Endodermal cell (in vitro differentiated cells): ENCODE data around the gene FBXL7. TPM values are rescaled to one million over a fixed set of nuclear protein-coding genes. Genes with fewer than 3 reads are reported as not detected.

Experiments used
- DNase-seq: peaks from one replicate; pipeline ENCODE4 v3.0.0-alpha.2; 2017
- H3K27ac ChIP-seq: 2 replicates; pipeline ENCODE4 v1.5.1; 2013; ENCODE audit warnings: mild to moderate bottlenecking, low read depth, low read length, moderate library complexity
- H3K27me3 ChIP-seq: 2 replicates; pipeline ENCODE4 v1.6.1; 2013; ENCODE audit warnings: mild to moderate bottlenecking, low read length, moderate library complexity; ENCODE audit not compliant: insufficient read depth, control insufficient read depth, poor library complexity, severe bottlenecking
- H3K36me3 ChIP-seq: 2 replicates; pipeline ENCODE4 v1.7.0; 2013; ENCODE audit warnings: mild to moderate bottlenecking, low read length, moderate library complexity; ENCODE audit not compliant: control insufficient read depth, insufficient read depth
- H3K4me1 ChIP-seq: one replicate; pipeline ENCODE4 v1.7.0; 2013; ENCODE audit warnings: low read length; ENCODE audit not compliant: control insufficient read depth, insufficient read depth
- H3K4me3 ChIP-seq: 2 replicates; pipeline ENCODE4 v1.5.1; 2013; ENCODE audit warnings: mild to moderate bottlenecking, low read length, moderate library complexity
- H3K9ac ChIP-seq: 2 replicates; pipeline ENCODE4 v1.6.1; 2013; ENCODE audit warnings: mild to moderate bottlenecking, low read length, moderate library complexity; ENCODE audit not compliant: poor library complexity, severe bottlenecking; ENCODE audit errors: extremely low read depth
- H3K9me3 ChIP-seq: 2 replicates; pipeline ENCODE4 v1.6.1; 2013; ENCODE audit warnings: mild to moderate bottlenecking, low read length, moderate library complexity; ENCODE audit not compliant: control insufficient read depth
- H3K27ac Mint-ChIP-seq: 2 replicates; pipeline ENCODE4 v1.8.0; 2020; ENCODE audit warnings: mixed read lengths
- H3K27me3 Mint-ChIP-seq: 2 replicates; pipeline ENCODE4 v1.8.0; 2021; ENCODE audit warnings: mild to moderate bottlenecking, mixed read lengths; ENCODE audit not compliant: insufficient read depth
- H3K36me3 Mint-ChIP-seq: 2 replicates; pipeline ENCODE4 v1.8.0; 2020; ENCODE audit warnings: low read depth, mixed read lengths
- H3K4me1 Mint-ChIP-seq: 2 replicates; pipeline ENCODE4 v1.8.0; 2020; ENCODE audit warnings: mixed read lengths
- H3K4me3 Mint-ChIP-seq: 2 replicates; pipeline ENCODE4 v1.8.0; 2020; ENCODE audit warnings: mild to moderate bottlenecking, moderate library complexity, mixed read lengths
- H3K9me3 Mint-ChIP-seq: 2 replicates; pipeline ENCODE4 v1.8.0; 2020; ENCODE audit warnings: mild to moderate bottlenecking, mixed read lengths
- WGBS, 2 experiments: methylation state at CpG; one replicate each; pipeline versions ENCODE4 v1.1.5 to v1.1.7; 2013; ENCODE audit warnings: missing lambda C conversion rate in 2 of 2, mixed read lengths in 1 of 2; ENCODE audit not compliant: insufficient coverage in 1 of 2, insufficient read length in 1 of 2; 5-methylcytosine and 5-hydroxymethylcytosine counted together
- total RNA-seq, 2 donors: library from RNA; stranded (reverse); fragmentation: NEBNext Ultra II Directional in 1 of 2; extraction: Animal tissue kit (Norgen Biotek cat#: 25700) in 1 of 2; gene quantifications; 2 replicates in 1 of 2; 3 replicates in 1 of 2; pipeline ENCODE4 v1.2.1, GENCODE V29; 2021
- TF ChIP-seq, protein P1 (sequence below): fragments of 200-600 bp; sonication (generic); conservative IDR thresholded peaks from 2 replicates; pipeline ENCODE4 v1.5.0; 2021; ENCODE audit warnings: antibody characterized with exemption, mild to moderate bottlenecking

The FBXL7 gene
- total RNA-seq, 2 donors from 2014 or later, result 12.9 to 13.2 TPM

DNA sequence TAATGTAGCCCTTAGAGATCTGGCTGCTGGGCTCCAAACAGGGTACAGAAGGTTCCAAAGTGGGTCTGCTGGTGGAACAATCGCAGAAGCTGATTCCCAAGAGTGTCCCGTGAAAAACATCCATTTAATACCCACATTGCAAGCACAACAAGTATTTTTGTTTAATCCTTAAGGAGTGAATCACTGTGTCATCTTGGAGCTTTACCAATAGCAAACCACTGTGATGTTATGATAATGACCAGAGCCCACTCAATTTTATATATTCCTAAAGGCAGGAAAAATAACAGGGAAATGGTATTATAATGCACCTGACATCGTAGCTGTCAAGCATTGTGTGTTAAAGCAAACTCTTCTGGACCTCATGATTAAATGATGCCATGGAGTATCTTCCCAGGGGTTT lies 291.9 kb downstream of the FBXL7 start:
- 95% methylated on average over 3 of the region's 3 CpGs; no CpG with 5 or more reads in 1 of the 2 experiments for WGBS, 2 experiments
- H3K4me3 Mint-ChIP-seq, result no peak overlapping the region
- peaks cover 11% of the 10 kb centered on the region for H3K9me3 ChIP-seq
- H3K9me3 Mint-ChIP-seq, result peaks cover 16% of the 10 kb centered on the region
- H3K36me3 Mint-ChIP-seq, result no peaks in the 10 kb centered on the region
- no peak for DNase-seq
- no peak overlapping the region for H3K4me3 ChIP-seq
- no peak overlapping the region for H3K9ac ChIP-seq
- TF ChIP-seq, protein P1, sequence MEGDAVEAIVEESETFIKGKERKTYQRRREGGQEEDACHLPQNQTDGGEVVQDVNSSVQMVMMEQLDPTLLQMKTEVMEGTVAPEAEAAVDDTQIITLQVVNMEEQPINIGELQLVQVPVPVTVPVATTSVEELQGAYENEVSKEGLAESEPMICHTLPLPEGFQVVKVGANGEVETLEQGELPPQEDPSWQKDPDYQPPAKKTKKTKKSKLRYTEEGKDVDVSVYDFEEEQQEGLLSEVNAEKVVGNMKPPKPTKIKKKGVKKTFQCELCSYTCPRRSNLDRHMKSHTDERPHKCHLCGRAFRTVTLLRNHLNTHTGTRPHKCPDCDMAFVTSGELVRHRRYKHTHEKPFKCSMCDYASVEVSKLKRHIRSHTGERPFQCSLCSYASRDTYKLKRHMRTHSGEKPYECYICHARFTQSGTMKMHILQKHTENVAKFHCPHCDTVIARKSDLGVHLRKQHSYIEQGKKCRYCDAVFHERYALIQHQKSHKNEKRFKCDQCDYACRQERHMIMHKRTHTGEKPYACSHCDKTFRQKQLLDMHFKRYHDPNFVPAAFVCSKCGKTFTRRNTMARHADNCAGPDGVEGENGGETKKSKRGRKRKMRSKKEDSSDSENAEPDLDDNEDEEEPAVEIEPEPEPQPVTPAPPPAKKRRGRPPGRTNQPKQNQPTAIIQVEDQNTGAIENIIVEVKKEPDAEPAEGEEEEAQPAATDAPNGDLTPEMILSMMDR, result no peak
- peaks cover 32% of the 10 kb centered on the region for H3K4me1 Mint-ChIP-seq
- H3K27ac ChIP-seq, result no peak overlapping the region
- no peaks in the 10 kb centered on the region for H3K27me3 ChIP-seq
- peaks cover 7% of the 10 kb centered on the region for H3K4me1 ChIP-seq
- H3K27me3 Mint-ChIP-seq, result no peaks in the 10 kb centered on the region
- H3K27ac Mint-ChIP-seq, result no peak overlapping the region
- no peaks in the 10 kb centered on the region for H3K36me3 ChIP-seq

DNA sequence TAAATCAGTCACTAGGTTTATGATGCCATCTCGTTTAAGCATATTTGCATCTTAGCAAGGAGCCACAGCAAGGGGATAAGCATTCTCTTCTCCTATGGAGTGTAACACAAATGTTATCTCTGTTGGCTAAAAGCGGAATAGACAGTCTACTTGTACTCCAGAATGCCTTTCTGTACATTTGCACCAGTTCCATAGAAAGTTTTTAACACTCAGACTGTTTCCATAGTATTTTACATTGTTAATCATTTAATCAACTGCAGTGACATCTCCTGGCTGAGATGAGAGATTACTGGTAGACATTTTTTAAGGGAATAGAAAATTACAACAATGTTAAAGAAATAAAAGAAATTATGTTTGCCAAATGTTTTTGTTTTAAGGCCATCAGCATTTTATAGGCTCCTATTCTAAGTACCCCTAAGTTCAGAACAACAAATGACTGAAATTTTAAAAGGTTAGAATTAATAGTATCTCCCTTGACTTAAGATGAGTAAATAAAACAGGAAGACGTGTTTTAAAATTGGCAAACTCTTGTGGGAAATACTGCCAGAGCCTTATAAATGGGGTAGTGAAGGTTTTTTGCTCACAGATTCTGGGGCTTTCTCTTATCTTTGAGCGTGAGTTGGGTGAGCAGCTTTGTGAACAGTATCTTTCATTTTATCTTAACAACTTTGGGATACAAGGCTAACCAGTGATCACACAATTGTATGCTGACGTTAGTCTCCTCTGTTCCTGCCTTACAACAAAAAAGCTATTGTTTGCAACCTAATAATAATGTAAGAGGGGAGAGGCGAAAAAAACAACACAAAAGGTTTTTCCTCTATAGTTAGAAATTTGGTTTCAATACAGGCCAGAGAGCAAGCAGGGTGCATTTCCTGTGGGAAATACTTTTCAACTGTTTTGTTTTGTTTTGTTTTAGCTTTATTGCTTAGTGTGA lies 294.3 kb downstream of the FBXL7 start:
- H3K36me3 Mint-ChIP-seq, result peaks cover 3% of the 10 kb centered on the region
- peaks cover 7% of the 10 kb centered on the region for H3K4me1 ChIP-seq
- peak overlapping the region; percentile 21 for H3K9ac ChIP-seq
- peak overlapping the region; percentile 68 for H3K4me3 ChIP-seq
- H3K4me3 Mint-ChIP-seq, result no peak overlapping the region
- no peaks in the 10 kb centered on the region for H3K27me3 ChIP-seq
- H3K27me3 Mint-ChIP-seq, result no peaks in the 10 kb centered on the region
- WGBS, 2 experiments, result 62 to 100% methylated on average over 2 to 6 of the region's 6 CpGs
- H3K27ac Mint-ChIP-seq, result peak overlapping the region; percentile 5
- peaks cover 17% of the 10 kb centered on the region for H3K9me3 ChIP-seq
- H3K9me3 Mint-ChIP-seq, result peaks cover 16% of the 10 kb centered on the region
- peaks cover 36% of the 10 kb centered on the region for H3K4me1 Mint-ChIP-seq
- H3K36me3 ChIP-seq, result no peaks in the 10 kb centered on the region
- no peak for DNase-seq
- TF ChIP-seq, protein P1, result peak; percentile 57
- H3K27ac ChIP-seq, result peak overlapping the region; percentile 71

DNA sequence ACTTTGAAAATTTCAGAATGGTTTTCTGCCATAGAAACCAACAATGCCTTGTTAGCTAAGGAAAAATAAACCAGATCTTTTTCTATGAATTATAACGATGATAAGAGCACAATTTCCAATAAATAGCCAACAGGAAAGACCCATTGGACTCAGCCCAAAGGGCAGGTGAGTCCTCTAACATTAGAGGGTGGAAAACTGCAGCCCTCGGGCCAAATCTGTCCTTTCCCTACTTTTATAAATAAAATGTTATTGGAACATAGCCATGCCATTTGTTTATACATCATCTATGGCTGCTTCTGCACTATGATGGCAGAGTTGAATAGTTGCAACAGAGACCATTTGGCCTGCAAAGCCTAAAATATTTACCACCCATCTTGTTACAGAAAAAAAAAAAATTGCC lies 296.1 kb downstream of the FBXL7 start:
- Histone ChIP-seq H3K27ac (no peak overlapping the region), H3K9ac (no peak overlapping the region), H3K4me3 (peak overlapping the region; percentile 68), H3K9me3 (peaks cover 17% of the 10 kb centered on the region), H3K36me3 (no peaks in the 10 kb centered on the region), H3K27me3 (no peaks in the 10 kb centered on the region), H3K4me1 (peaks cover 7% of the 10 kb centered on the region)
- Mint-ChIP-seq H3K4me1 (peaks cover 28% of the 10 kb centered on the region), H3K27me3 (no peaks in the 10 kb centered on the region), H3K36me3 (peaks cover 3% of the 10 kb centered on the region), H3K27ac (no peak overlapping the region), H3K9me3 (peaks cover 16% of the 10 kb centered on the region), H3K4me3 (no peak overlapping the region)
- whole genome bisulfite sequencing, 2 experiments, result 92% methylated on average over 2 of the region's 2 CpGs; no CpG with 5 or more reads in 1 of the 2 experiments
- TF ChIP-seq, protein P1, result no peak
- DNase-seq, result no peak
